Femur (tissue), 1 donor: Measurements from ENCODE around the gene ANP32A.
"Not testable (repeated sequence)": the region's sequence is repeated elsewhere in the genome, so short reads cannot be mapped to it uniquely, and the experiment has no call there.

Experiments used
- DNase-seq: peaks from one replicate; pipeline ENCODE4 v3.0.0-alpha.2; 2017

Gene ANP32A

GRCh38 chr15:68781766-68782588, 38.7 kb downstream of the ANP32A start:
- peak; percentile 74 for DNase-seq

GRCh38 chr15:68781217-68781616, 39.5 kb downstream of the ANP32A start:
- DNase-seq = peak; percentile 6

DNA sequence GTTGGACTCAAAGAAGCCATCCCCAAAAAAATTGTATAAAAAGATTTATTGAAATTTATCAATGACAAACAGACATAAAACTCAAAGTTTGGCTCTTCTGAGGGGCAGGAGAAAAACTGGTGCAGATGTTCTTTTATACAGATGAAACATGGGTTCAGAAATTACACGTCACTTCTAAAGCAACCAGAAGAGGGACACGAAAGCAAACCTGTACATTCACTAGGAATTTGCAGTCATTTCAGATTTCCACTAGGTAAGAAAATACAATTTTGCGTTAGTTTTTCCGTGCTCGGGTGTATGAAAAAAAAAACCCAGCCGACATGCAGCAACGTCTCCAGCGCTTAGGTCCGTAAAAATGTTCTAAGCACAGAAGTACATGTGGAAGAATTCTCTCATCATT, 41.8 kb downstream of the ANP32A start:
- no peak for DNase-seq

DNA sequence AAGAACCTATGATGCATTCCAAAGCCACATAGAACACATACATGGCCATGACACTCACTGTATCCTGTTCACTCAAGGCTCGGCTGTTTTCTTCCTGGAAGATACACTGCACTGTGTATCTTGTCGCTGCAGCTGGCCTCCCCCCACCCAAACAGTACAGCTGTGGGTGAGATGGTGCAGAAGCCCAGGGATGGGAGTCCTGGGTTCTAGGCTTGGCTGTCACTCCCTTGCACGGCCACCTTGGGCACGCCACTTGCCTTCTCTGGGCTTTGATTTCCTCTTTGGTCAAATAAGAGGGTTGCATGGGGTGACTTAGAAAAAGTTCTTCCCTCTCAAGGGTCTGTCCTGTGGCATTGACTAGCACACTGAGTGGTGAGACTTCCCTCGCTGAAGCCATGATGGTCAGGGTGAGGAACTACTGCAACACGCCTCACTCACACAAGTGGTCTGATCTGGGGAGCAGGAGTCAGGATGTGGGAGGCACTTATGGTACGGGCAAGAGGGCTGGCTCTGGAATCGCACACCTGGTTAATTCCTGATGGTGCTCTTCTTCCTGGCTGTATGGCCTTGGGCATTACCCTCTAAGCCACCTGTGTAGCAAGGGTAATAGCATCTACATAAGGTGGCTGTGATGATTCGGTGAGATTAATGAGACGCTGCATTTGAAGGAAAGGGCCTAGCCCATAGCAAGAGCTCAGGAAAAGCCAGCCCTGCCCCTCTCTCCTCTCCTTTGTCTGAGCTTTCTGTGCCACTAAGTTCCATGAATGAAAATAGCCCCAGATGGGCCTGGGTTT, 44.0 kb downstream of the ANP32A start:
- DNase-seq = no peak

DNA sequence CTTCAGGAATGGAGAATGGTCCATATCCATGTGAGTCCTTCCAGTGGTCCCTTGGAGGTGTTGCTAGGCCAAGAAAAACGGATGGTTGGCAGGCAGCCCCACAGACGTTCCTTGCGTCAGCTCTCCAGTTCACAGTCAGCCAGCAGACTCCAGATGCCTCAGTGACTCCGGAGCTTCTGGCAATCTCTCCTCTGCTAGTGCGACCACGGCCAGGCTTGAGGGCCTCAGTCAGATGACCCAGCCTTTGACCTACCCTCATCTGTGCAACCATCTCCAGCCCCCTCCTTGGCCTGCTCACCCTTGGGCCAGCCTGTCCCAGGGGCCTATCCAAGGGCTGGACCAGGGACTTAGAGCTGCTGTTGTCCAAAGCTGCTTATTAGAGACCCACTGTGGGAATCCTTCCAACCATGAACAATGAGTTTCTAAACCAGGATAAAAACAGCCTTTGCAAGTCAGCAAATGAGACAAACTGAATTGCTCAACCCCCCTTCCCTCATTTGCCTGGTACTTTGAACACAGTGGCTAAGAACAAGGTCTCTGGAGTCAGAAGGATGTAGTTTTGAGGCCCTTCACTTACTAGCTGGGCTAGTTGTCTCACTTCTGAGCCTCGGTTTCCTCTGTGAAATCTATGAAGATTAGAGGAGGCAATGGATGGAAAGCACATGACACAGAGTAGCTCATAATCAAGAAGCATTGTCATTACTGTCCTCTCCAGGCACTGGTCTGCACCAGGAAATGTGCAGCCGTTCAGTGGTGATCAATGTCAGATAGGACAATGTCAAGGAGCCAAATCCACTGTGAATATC, 44.8 kb downstream of the ANP32A start:
- peak; percentile 88 for DNase-seq

DNA sequence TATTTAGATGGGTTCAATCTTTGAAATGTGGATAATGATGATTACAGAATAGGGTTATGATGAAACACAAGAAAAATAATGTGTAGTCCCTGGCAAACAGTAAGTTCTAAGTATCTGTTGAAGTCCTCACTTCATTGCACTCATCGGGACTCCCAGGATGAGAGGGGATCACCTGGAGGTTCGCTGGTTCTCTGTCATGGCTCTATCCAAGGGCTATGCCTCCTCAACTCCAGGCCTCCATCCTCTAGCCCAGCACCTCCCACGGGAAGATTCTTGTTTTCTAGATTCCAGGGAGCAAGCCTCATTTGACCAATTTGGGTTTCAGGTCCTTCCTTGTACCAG, 45.5 kb downstream of the ANP32A start:
- DNase-seq = no peak

DNA sequence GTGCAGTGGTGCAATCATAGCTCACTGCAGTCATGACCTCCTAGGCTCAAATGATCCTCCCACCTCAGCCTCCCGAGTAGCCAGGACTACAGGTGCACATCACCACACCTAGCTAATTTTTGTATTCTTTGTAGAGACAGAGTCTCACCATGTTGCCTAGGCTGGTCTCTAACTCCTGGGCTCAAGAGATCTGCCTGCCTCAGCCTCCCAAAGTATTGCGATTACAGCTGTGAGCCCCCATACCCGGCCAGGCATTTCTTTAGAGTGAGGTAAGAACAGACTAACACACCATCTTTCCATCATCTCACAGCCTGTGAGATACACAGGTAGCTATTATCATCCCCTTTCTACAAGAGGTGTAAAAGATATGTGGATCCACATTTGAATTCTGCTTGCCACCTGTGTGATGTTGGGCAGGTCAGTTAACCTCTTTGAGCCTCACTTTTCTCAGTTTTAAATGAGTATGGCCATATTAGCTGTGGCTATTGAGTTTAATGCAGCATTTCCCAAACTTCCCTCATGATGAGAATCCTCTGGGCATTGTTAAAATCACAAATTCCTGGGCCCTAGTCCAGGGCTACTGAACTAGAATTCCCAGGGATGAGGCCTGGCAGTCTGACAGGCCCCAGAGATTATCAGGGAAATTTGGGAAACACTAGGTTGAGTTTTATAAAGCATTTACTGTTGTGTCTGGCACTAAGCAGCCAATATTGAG, 46.0 kb downstream of the ANP32A start:
- DNase-seq = no peak

- no peak for DNase-seq
Measured at GRCh38 chr15:68774120-68774519, 46.6 kb downstream of the ANP32A start.

- no peak for DNase-seq
Measured at GRCh38 chr15:68773036-68773435, 47.7 kb downstream of the ANP32A start.

GRCh38 chr15:68770216-68770615, 50.5 kb downstream of the ANP32A start:
- no peak for DNase-seq

DNA sequence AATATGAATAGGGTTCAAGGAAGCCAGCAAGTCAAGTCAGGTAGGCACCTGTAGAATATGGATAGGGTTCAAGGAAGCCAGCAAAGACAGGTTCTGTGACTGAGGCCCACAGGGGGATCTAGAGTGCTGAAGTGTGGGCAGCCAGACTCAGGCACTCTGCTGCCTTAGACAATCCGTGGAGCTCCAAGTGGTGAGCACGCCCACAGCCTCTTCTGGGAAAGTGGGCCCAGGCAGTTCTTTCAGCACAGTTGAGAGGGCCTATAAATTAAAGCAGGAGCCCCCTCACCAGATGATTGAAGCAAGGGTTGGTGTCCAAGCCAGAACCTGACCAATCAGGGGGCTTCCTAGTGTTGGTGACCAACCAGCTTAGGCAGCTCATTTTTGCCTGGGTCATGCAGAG, 51.0 kb downstream of the ANP32A start:
- no peak for DNase-seq

DNA sequence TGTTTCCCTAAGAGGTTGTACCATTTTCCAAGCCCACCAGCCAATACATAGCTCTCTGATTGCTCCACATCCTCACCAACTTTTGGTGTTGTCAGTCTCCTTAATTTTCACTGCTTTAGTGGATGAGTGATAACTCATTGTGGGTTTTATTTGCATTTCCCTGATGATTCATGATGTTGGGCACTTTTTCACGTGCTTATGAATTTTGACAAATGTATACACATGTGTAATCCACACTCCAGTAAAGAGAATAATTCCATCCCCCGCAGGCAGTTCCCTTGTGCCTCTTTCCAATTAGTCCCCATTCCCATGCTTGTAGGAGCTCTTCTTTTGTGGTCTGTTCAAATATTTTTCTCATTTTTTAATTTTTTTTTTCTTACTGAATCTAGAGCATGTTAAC, 52.4 kb downstream of the ANP32A start:
- no peak for DNase-seq

GRCh38 chr15:68767833-68768232, 52.9 kb downstream of the ANP32A start:
- DNase-seq = no peak

GRCh38 chr15:68765602-68766368, 54.9 kb downstream of the ANP32A start:
- no peak for DNase-seq

GRCh38 chr15:68764090-68764489, 56.6 kb downstream of the ANP32A start:
- DNase-seq = no peak

- no peak for DNase-seq
Measured at GRCh38 chr15:68763063-68763462, 57.6 kb downstream of the ANP32A start.

DNA sequence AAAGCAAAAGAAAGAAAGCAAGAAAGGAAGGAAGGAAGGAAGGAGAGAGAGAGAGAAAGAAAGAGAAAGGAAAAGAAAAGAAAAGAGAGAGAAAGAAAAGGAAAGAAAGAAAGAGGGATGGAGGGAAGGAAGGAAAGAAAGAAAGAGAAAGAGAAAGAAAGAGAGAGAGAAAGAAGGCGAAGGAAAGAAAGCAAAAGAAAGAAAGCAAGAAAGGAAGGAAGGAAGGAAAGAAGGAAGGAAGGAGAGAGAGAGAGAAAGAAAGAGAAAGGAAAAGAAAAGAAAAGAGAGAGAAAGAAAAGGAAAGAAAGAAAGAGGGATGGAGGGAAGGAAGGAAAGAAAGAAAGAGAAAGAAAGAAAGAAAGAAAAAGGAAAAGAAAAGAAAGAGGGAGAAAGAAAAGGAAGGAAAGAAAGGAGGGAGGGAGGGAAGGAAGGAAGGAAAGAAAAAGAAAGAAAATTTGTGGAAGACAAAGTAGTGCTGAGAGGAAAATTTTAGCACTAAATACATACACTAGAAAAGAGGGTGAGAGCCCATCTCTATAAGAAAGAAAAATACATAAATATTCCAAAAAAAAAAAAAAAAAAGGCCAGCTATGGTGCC, 60.6 kb downstream of the ANP32A start:
- DNase-seq = not testable (repeated sequence)

- DNase-seq = no peak
Measured at GRCh38 chr15:68755731-68756130, 65.0 kb downstream of the ANP32A start.

DNA sequence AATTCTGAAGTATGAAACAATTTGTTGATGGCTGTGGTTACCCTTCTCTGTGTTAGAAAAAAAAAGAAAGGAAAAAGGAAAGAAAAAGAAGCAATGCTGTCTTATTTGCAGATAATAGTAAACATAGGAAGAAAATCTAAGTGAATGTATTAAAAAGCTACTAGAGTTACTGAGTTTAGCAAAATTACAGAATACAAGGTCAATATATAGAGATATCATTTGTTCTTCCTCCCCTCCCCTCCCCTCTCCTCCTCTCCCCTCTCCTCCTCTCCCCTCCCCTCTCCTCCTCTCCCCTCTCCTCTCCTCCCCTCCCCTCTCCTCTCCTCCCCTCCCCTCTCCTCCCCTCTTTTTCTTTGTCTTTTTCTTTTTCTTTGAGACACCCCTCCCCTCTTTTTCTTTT, 69.1 kb downstream of the ANP32A start:
- DNase-seq = no peak

- peak; percentile 49 for DNase-seq
Measured at GRCh38 chr15:68749793-68750192, 70.9 kb downstream of the ANP32A start.

DNA sequence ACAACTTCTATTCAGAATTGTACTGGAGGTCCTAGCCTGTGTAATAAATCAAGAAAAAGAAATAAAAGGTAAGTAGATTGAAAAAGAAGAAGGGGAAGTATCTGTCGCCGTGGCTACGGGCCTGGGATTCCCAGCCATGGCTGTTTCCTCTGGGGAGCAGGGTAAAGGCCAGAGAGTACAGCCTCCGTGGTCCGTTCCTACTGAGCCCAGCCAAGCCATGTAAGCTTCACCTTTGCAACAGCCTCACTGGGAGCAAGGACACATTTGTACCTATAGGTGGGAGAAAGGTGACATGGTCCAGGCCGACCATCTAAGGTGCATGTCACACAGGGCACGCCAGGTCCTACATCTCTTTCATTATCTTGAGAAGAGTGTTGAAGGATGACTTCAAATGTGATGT, 71.3 kb downstream of the ANP32A start:
- DNase-seq = no peak

DNA sequence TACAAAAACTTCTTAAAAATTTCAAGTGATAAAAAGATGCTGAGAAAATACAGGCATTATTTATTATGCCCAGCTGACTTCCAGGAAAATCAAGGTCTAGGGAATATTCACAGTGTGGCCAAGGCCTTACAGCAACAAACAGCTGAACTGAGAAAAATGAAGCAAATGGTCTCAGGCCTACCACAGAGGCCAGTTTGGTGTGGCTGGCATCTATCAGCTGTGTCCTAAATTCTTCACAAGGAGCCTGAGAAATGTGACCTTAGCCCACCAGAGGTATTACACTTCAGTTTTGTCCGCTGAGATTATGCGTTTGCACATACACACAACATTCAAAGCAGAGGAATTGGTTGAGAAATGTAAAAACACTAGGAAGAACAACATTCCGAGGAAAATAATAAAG, 77.4 kb downstream of the ANP32A start:
- no peak for DNase-seq
